Subcutaneous abdominal adipose tissue (tissue), 5 donors: ENCODE measurements around the gene C19orf81.
"Not testable (repeated sequence)": the region's sequence is repeated elsewhere in the genome, so short reads cannot be mapped to it uniquely, and the experiment has no call there.

Experiments used
- H3K27ac ChIP-seq: one replicate; pipeline ENCODE4 v1.7.0; 2013; ENCODE audit warnings: low read depth, mild to moderate bottlenecking, inconsistent platforms, low read length, moderate library complexity
- H3K27me3 ChIP-seq, 5 donors: one replicate each; pipeline ENCODE4 v1.7.0; 2013; ENCODE audit warnings: low read length in 5 of 5, inconsistent platforms in 1 of 5; ENCODE audit not compliant: control insufficient read depth in 5 of 5, insufficient read depth in 4 of 5
- H3K36me3 ChIP-seq, 5 donors: one replicate each; pipeline ENCODE4 v1.7.0; 2013; ENCODE audit warnings: low read length in 5 of 5; ENCODE audit not compliant: control insufficient read depth in 5 of 5, insufficient read depth in 5 of 5
- H3K4me1 ChIP-seq, 5 donors: one replicate each; pipeline ENCODE4 v1.7.0; 2013; ENCODE audit warnings: low read length in 5 of 5, mild to moderate bottlenecking in 3 of 5, moderate library complexity in 1 of 5; ENCODE audit not compliant: control insufficient read depth in 5 of 5, insufficient read depth in 5 of 5
- H3K4me3 ChIP-seq, 5 donors: one replicate each; pipeline ENCODE4 v1.7.0; 2013; ENCODE audit warnings: low read length in 5 of 5, low read depth in 1 of 5
- H3K9ac ChIP-seq, 5 donors: one replicate each; pipeline ENCODE4 v1.7.0; 2013; ENCODE audit warnings: low read length in 5 of 5, mild to moderate bottlenecking in 4 of 5, moderate library complexity in 3 of 5
- H3K9me3 ChIP-seq, 5 donors: one replicate each; pipeline ENCODE4 v1.7.0; 2013; ENCODE audit warnings: low read length in 5 of 5; ENCODE audit not compliant: control insufficient read depth in 5 of 5
- donor health status: healthy.
- donor health status: healthy.
- donor health status: healthy.
- donor health status: healthy.
- donor health status: healthy.

Gene C19orf81

GRCh38 chr19:50607874-50608785, 41.1 kb upstream of the C19orf81 start:
- H3K9ac ChIP-seq: no peak overlapping the region

GRCh38 chr19:50612504-50613404, 36.5 kb upstream of the C19orf81 start:
- not testable (repeated sequence) for H3K4me3 ChIP-seq, H3K27me3 ChIP-seq, H3K9me3 ChIP-seq, H3K36me3 ChIP-seq, H3K9ac ChIP-seq, H3K4me1 ChIP-seq, H3K27ac ChIP-seq

More at GRCh38 chr19:50607874-50608785, 41.1 kb upstream of the C19orf81 start:
- Histone ChIP-seq H3K27me3 (peaks cover 0 to 13% (median 7%) of the 10 kb centered on the region in 5 donors), H3K27ac (no peak overlapping the region), H3K36me3 (no peaks in the 10 kb centered on the region), H3K4me3 (peak overlapping the region in 2 of 5 donors; percentile 6 to 23), H3K4me1 (peaks cover 0 to 9% (median 5%) of the 10 kb centered on the region in 5 donors), H3K9me3 (peaks cover 0 to 4% (median 0%) of the 10 kb centered on the region in 5 donors)

GRCh38 chr19:50618379-50618778, 30.9 kb upstream of the C19orf81 start:
- H3K4me3 ChIP-seq, H3K27ac ChIP-seq, H3K4me1 ChIP-seq, H3K36me3 ChIP-seq, H3K9me3 ChIP-seq, H3K27me3 ChIP-seq, H3K9ac ChIP-seq: not testable (repeated sequence)

- not testable (repeated sequence) for H3K36me3 ChIP-seq, H3K4me3 ChIP-seq, H3K27ac ChIP-seq, H3K9me3 ChIP-seq, H3K4me1 ChIP-seq, H3K27me3 ChIP-seq, H3K9ac ChIP-seq
Observed at GRCh38 chr19:50619184-50619583, 30.1 kb upstream of the C19orf81 start.

- H3K4me3 ChIP-seq, H3K36me3 ChIP-seq, H3K27me3 ChIP-seq, H3K9ac ChIP-seq, H3K4me1 ChIP-seq, H3K9me3 ChIP-seq, H3K27ac ChIP-seq: not testable (repeated sequence)
Observed at GRCh38 chr19:50620394-50620906, 28.8 kb upstream of the C19orf81 start.

- no peaks in the 10 kb centered on the region for H3K36me3 ChIP-seq
- no peak overlapping the region for H3K4me3 ChIP-seq
- no peak overlapping the region for H3K27ac ChIP-seq
- H3K9ac ChIP-seq: no peak overlapping the region
- H3K27me3 ChIP-seq: peaks cover 0 to 7% (median 2%) of the 10 kb centered on the region in 5 donors
- no peaks in the 10 kb centered on the region for H3K9me3 ChIP-seq
- H3K4me1 ChIP-seq: no peaks in the 10 kb centered on the region
Observed at GRCh38 chr19:50624949-50625600, 24.2 kb upstream of the C19orf81 start.

GRCh38 chr19:50626011-50626410, 23.2 kb upstream of the C19orf81 start:
- peaks cover 0 to 7% (median 2%) of the 10 kb centered on the region in 5 donors for H3K27me3 ChIP-seq
- H3K9me3 ChIP-seq: no peaks in the 10 kb centered on the region
- no peak overlapping the region for H3K4me3 ChIP-seq
- H3K9ac ChIP-seq: no peak overlapping the region
- no peaks in the 10 kb centered on the region for H3K4me1 ChIP-seq
- no peaks in the 10 kb centered on the region for H3K36me3 ChIP-seq
- H3K27ac ChIP-seq: no peak overlapping the region

GRCh38 chr19:50626795-50627194, 22.4 kb upstream of the C19orf81 start:
- H3K9ac ChIP-seq: no peak overlapping the region
- H3K9me3 ChIP-seq: no peaks in the 10 kb centered on the region
- H3K36me3 ChIP-seq: no peaks in the 10 kb centered on the region
- H3K4me1 ChIP-seq: no peaks in the 10 kb centered on the region
- H3K27ac ChIP-seq: no peak overlapping the region
- peaks cover 0 to 10% (median 2%) of the 10 kb centered on the region in 5 donors for H3K27me3 ChIP-seq
- H3K4me3 ChIP-seq: no peak overlapping the region

- no peak overlapping the region for H3K27ac ChIP-seq
- no peaks in the 10 kb centered on the region for H3K36me3 ChIP-seq
- no peaks in the 10 kb centered on the region for H3K4me1 ChIP-seq
- peaks cover 0 to 10% (median 5%) of the 10 kb centered on the region in 5 donors for H3K27me3 ChIP-seq
- H3K4me3 ChIP-seq: no peak overlapping the region
- no peak overlapping the region for H3K9ac ChIP-seq
- peaks cover 0 to 9% (median 8%) of the 10 kb centered on the region in 5 donors for H3K9me3 ChIP-seq
Observed at GRCh38 chr19:50628146-50628545, 21.1 kb upstream of the C19orf81 start.
